ENCODE results near the gene IMMT.

- TF ChIP-seq ZBTB7A (IDR thresholded peaks at IDR 0.05; ENCODE audit: low read depth) (no peak), YY1 (IDR thresholded peaks at IDR 0.05; ENCODE audit: low read depth) (no peak), RAD21 (IDR thresholded peaks at IDR 0.05; ENCODE audit: low read depth) (no peak), MAX (IDR thresholded peaks at IDR 0.05) (no peak)
Observed at GRCh38 chr2:86107031-86107430, 88.2 kb downstream of the IMMT start.
